PC-3 (cell line): Measurements from ENCODE around the gene TMEM170B. TPM values are rescaled to one million over a fixed set of nuclear protein-coding genes. Genes with fewer than 3 reads are reported as not detected.

Experiments used
- ATAC-seq: fragments of 200-7000 bp; cut with Tn5 transposase; 2 replicates; pipeline ENCODE4 v1.9.1; 2020; ENCODE audit warnings: mild to moderate bottlenecking, moderate library complexity
- BruUV-seq: library from RNA; stranded (reverse); fragments of 400-500 nt; replicated peaks from 2 replicates; lab custom pipeline; 2021; lab: Mats Ljungman, UMichigan
- CTCF ChIA-PET: fragments of 300-600 bp; sonication (Branson Sonifier 250); formaldehyde crosslinking; loops from one replicate; lab custom pipeline; 2022; ENCODE audit warnings: antibody characterized with exemption; lab: Charles Lee
- POLR2A ChIA-PET: fragments of 300-600 bp; sonication (Branson Sonifier 250); formaldehyde crosslinking; loops from one replicate; lab custom pipeline; 2022; ENCODE audit warnings: antibody characterized with exemption; ENCODE audit not compliant: unreplicated experiment; lab: Charles Lee
- DNase-seq: peaks from one replicate; pipeline ENCODE4 v3.0.0-alpha.2; 2015
- H2AFZ ChIP-seq: fragments of 300-600 bp; sonication (generic); 2 replicates; pipeline ENCODE4 v1.6.0; 2016; ENCODE audit warnings: antibody characterized with exemption, low read length
- H3F3A ChIP-seq: fragments of 300-600 bp; sonication (generic); one replicate; pipeline ENCODE4 v1.6.0; 2017; ENCODE audit warnings: antibody characterized with exemption, low read length, control low read depth, mild to moderate bottlenecking; ENCODE audit not compliant: unreplicated experiment
- H3K27ac ChIP-seq: fragments of 300-600 bp; sonication (generic); 2 replicates; pipeline ENCODE4 v1.5.1; 2016; ENCODE audit warnings: mild to moderate bottlenecking, low read length
- H3K27me3 ChIP-seq: fragments of 300-600 bp; sonication (generic); 2 replicates; pipeline ENCODE4 v1.6.1; 2016; ENCODE audit warnings: low read length, mixed read lengths
- H3K36me3 ChIP-seq: fragments of 300-600 bp; sonication (generic); 2 replicates; pipeline ENCODE4 v1.6.1; 2016; ENCODE audit warnings: low read depth, mixed run types, low read length, mixed read lengths
- H3K4me1 ChIP-seq: fragments of 300-600 bp; sonication (generic); 2 replicates; pipeline ENCODE4 v1.5.1; 2016; ENCODE audit warnings: low read length; ENCODE audit not compliant: insufficient read depth
- H3K4me2 ChIP-seq: fragments of 300-600 bp; sonication (generic); 2 replicates; pipeline ENCODE4 v1.6.0; 2016; ENCODE audit warnings: low read length
- H3K4me3 ChIP-seq: fragments of 300-600 bp; sonication (generic); 2 replicates; pipeline ENCODE4 v1.5.1; 2016; ENCODE audit warnings: mild to moderate bottlenecking, low read length, mixed read lengths
- H3K79me2 ChIP-seq: fragments of 300-600 bp; sonication (generic); 2 replicates; pipeline ENCODE4 v1.6.1; 2017; ENCODE audit warnings: low read length, mixed read lengths
- H3K9ac ChIP-seq: fragments of 300-600 bp; sonication (generic); 2 replicates; pipeline ENCODE4 v1.6.0; 2016; ENCODE audit warnings: mild to moderate bottlenecking, low read length
- H3K9me2 ChIP-seq: fragments of 300-600 bp; sonication (generic); replicated peaks from 2 replicates; pipeline ENCODE4 v1.6.1; 2016; ENCODE audit warnings: mixed run types, low read length, mixed read lengths
- H3K9me3 ChIP-seq: fragments of 300-600 bp; sonication (generic); 2 replicates; pipeline ENCODE4 v1.6.1; 2016; ENCODE audit warnings: low read length, mixed read lengths
- H4K20me1 ChIP-seq: fragments of 300-600 bp; sonication (generic); 2 replicates; pipeline ENCODE4 v1.6.1; 2016; ENCODE audit warnings: low read length, mixed read lengths
- CTCF ChIP-seq: fragments of 300-600 bp; sonication (generic); conservative IDR thresholded peaks from 2 replicates; pipeline ENCODE4 v1.5.1; 2017; ENCODE audit warnings: antibody characterized with exemption, low read depth, mild to moderate bottlenecking, low read length
- EZH2 ChIP-seq: fragments of 300-600 bp; sonication (generic); IDR thresholded peaks from one replicate; pipeline ENCODE4 v1.6.1; 2017; ENCODE audit warnings: antibody characterized with exemption, mild to moderate bottlenecking, low read length; ENCODE audit not compliant: unreplicated experiment
- EZH2phosphoT487 ChIP-seq: fragments of 300-600 bp; sonication (generic); IDR thresholded peaks from 2 replicates; pipeline ENCODE4 v1.6.1; 2018; ENCODE audit warnings: mild to moderate bottlenecking, antibody characterized with exemption, low read length, borderline replicate concordance
- intact Hi-C: fragments of 100-400 bp; cut with micrococcal nuclease; formaldehyde crosslinking; loops from 2 replicates; pipeline ENCODE4 v1.9.0; 2023
- total RNA-seq: library from RNA; depleted of rRNA; stranded (reverse); fragments of >200 nt; gene quantifications from 2 replicates; pipeline ENCODE4 v1.2.3, GENCODE V29; 2014

Gene TMEM170B
- total RNA-seq, 1 experiment from 2014 or later = 0.66 TPM

- intact Hi-C loops = no loop called here
- Histone ChIP-seq H3K9me3 (no peaks in the 10 kb centered on the region), H3K36me3 (no peaks in the 10 kb centered on the region), H3K27ac (no peak overlapping the region), H4K20me1 (no peaks in the 10 kb centered on the region), H3F3A (no peaks in the 10 kb centered on the region), H3K4me1 (no peaks in the 10 kb centered on the region), H3K9me2 (peaks cover 4% of the 10 kb centered on the region; the same call in 1 of the 2 replicates), H3K4me2 (no peak overlapping the region), H3K4me3 (no peak overlapping the region), H2AFZ (no peak overlapping the region), H3K79me2 (no peaks in the 10 kb centered on the region), H3K9ac (no peak overlapping the region), H3K27me3 (no peaks in the 10 kb centered on the region)
- POLR2A ChIA-PET = no interaction called here
- TF ChIP-seq EZH2phosphoT487 = no peak
- no peak for TF ChIP-seq EZH2
- no peak for TF ChIP-seq CTCF
- no TSS peak for BruUV-seq
- ATAC-seq (no peak), DNase-seq (no peak)
- CTCF ChIA-PET = no interaction called here
Measured at GRCh38 chr6:11625302-11625701, 87.8 kb downstream of the TMEM170B start.

- BruUV-seq = no TSS peak
- intact Hi-C loops = no loop called here
- Histone ChIP-seq H3K4me2 (no peak overlapping the region), H3K9ac (no peak overlapping the region), H3K4me3 (no peak overlapping the region), H3K27ac (no peak overlapping the region), H3K27me3 (no peaks in the 10 kb centered on the region), H2AFZ (no peak overlapping the region), H3K4me1 (no peaks in the 10 kb centered on the region), H3K36me3 (no peaks in the 10 kb centered on the region), H3F3A (no peaks in the 10 kb centered on the region), H3K79me2 (no peaks in the 10 kb centered on the region), H3K9me2 (peaks cover 4% of the 10 kb centered on the region; the same call in 1 of the 2 replicates), H4K20me1 (no peaks in the 10 kb centered on the region), H3K9me3 (no peaks in the 10 kb centered on the region)
- POLR2A ChIA-PET = no interaction called here
- ATAC-seq (no peak), DNase-seq (no peak)
- TF ChIP-seq EZH2 = no peak
- no peak for TF ChIP-seq EZH2phosphoT487
- TF ChIP-seq CTCF = no peak
- CTCF ChIA-PET = no interaction called here
Measured at GRCh38 chr6:11626356-11626755, 88.8 kb downstream of the TMEM170B start.

GRCh38 chr6:11628562-11628961 lies 91.0 kb downstream of the TMEM170B start:
- Histone ChIP-seq H4K20me1 (no peaks in the 10 kb centered on the region), H3K9me2 (peaks cover 4% of the 10 kb centered on the region; the same call in 1 of the 2 replicates), H3F3A (no peaks in the 10 kb centered on the region), H3K36me3 (no peaks in the 10 kb centered on the region), H3K27ac (no peak overlapping the region), H3K4me1 (peaks cover 12% of the 10 kb centered on the region), H2AFZ (no peak overlapping the region), H3K4me2 (no peak overlapping the region), H3K4me3 (no peak overlapping the region), H3K9me3 (no peaks in the 10 kb centered on the region), H3K79me2 (no peaks in the 10 kb centered on the region), H3K27me3 (no peaks in the 10 kb centered on the region), H3K9ac (no peak overlapping the region)
- TF ChIP-seq EZH2phosphoT487 = no peak
- no peak for TF ChIP-seq CTCF
- BruUV-seq = no TSS peak
- POLR2A ChIA-PET = no interaction called here
- ATAC-seq = no peak
- intact Hi-C loops = no loop called here
- CTCF ChIA-PET = no interaction called here
- DNase-seq = no peak
